NOMO-1 treated with dmso at 0.1 percent for 144 hours (cell line): ENCODE measurements around the gene COPE.

Source experiments
- DNase-seq: peaks from one replicate; lab custom pipeline; 2025; ENCODE audit not compliant: unreplicated experiment; lab: John Stamatoyannopoulos, UW

Gene COPE

GRCh38 chr19:18868380-18869022, 50.7 kb downstream of the COPE start:
- DNase-seq, result no peak

GRCh38 chr19:18867751-18868150, 51.4 kb downstream of the COPE start:
- no peak for DNase-seq

- DNase-seq, result no peak
Observed at GRCh38 chr19:18867199-18867598, 52.0 kb downstream of the COPE start.

- no peak for DNase-seq
Observed at GRCh38 chr19:18866800-18867123, 52.4 kb downstream of the COPE start.

GRCh38 chr19:18865973-18866799, 53.0 kb downstream of the COPE start:
- DNase-seq, result peak; percentile 22

GRCh38 chr19:18865106-18865972, 53.8 kb downstream of the COPE start:
- no peak for DNase-seq

- no peak for DNase-seq
Observed at GRCh38 chr19:18863843-18864362, 55.3 kb downstream of the COPE start.

- DNase-seq, result no peak
Observed at GRCh38 chr19:18862976-18863842, 56.0 kb downstream of the COPE start.

- no peak for DNase-seq
Observed at GRCh38 chr19:18861917-18862316, 57.3 kb downstream of the COPE start.

GRCh38 chr19:18861235-18861634, 58.0 kb downstream of the COPE start:
- peak; percentile 36 for DNase-seq

GRCh38 chr19:18860725-18861124, 58.5 kb downstream of the COPE start:
- DNase-seq, result no peak

GRCh38 chr19:18860302-18860700, 58.9 kb downstream of the COPE start:
- DNase-seq, result no peak

GRCh38 chr19:18859676-18860301, 59.4 kb downstream of the COPE start:
- no peak for DNase-seq

- no peak for DNase-seq
Observed at GRCh38 chr19:18858906-18859646, 60.1 kb downstream of the COPE start.

GRCh38 chr19:18857223-18857622, 62.0 kb downstream of the COPE start:
- no peak for DNase-seq

GRCh38 chr19:18856385-18857126, 62.6 kb downstream of the COPE start:
- no peak for DNase-seq

GRCh38 chr19:18855647-18856384, 63.4 kb downstream of the COPE start:
- DNase-seq, result no peak

- DNase-seq, result no peak
Observed at GRCh38 chr19:18854982-18855381, 64.2 kb downstream of the COPE start.
